8988T (cell line): ENCODE measurements around the gene ADGRF1.
"Not testable (repeated sequence)": the region's sequence is repeated elsewhere in the genome, so short reads cannot be mapped to it uniquely, and the experiment has no call there.

Source experiments
- DNase-seq: peaks from one replicate; pipeline ENCODE4 v3.0.0; 2011

The ADGRF1 gene

GRCh38 chr6:47019941-47020340 lies 22.2 kb downstream of the ADGRF1 start:
- DNase-seq = no peak

DNA sequence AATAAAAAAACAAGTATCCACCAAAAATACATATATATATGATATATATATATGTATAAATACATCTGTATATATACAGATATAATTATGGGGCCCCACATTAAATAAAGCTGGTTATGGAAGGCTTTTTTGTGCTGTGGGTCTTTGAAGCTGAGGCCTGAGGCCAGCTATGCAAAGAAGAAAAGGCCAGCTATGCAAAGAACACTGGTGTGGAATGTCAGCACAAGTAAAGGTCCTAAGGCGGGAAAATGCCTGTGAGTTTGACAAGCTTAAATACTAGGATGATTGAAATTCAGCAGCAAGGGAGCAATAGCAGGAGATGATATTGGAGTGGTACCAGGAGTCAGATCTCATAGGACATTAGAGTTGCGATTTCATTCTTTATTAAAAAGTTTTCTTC lies 25.2 kb downstream of the ADGRF1 start:
- DNase-seq = no peak

- no peak for DNase-seq
These were observed 25.9 kb downstream of the ADGRF1 start for GRCh38 chr6:47016261-47016660.

DNA sequence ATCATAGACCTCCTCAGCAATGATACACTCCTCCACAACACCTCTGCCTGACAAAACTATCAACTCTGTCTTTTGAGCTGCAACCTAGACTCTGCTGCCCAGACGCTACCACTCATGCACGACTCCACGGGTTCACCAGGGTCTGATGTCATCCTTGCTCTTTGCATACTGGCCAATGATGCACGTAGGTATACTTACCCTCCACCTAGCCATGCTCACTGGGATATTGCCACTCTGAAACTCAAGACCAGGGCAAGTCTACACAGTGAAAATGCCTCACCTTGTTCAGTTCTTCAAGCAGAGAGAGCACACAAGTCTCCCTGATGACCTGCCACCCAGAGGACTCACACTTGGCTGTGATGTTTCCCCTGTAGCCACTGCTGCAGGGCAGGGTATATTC lies 27.7 kb downstream of the ADGRF1 start:
- DNase-seq = no peak

DNA sequence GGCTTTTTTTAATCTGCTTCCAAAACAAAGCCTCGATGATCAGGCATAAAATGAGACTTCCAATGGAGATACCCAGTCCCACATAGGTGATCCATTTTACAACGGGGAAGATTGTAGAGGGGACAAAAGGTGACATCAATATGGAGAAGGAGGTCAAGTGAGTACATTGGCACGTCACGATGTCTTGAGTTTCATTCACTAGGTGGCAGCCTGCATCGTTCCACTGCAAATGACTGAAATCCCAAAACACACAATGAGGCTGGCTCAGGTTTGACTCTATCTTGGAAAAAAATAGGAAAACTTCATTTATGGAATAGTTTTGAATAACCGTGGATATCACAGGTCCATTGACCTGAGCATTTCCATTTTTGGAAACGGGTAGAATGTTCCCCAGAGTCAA lies 32.5 kb downstream of the ADGRF1 start:
- no peak for DNase-seq

DNA sequence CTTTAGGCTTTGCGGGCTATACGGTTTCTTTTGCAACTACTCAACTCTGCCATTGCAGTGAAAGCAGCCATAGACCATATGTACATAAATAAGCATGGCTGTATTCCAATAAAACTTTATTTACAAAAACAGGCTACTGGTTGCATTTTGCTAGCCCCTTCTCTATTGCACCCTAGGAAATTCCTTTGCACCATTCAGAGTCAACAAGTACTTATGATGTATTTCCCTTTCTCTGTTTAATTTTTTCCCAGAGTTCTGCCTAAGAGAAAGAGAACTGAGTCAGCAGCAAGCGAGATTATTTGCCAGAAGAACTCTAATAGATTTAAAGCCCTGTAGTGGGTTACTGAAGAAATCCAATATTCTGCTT lies 33.8 kb downstream of the ADGRF1 start:
- DNase-seq = no peak

GRCh38 chr6:47007657-47008396 lies 34.3 kb downstream of the ADGRF1 start:
- DNase-seq = no peak

- no peak for DNase-seq
These were observed 36.6 kb downstream of the ADGRF1 start for GRCh38 chr6:47005486-47005885.

DNA sequence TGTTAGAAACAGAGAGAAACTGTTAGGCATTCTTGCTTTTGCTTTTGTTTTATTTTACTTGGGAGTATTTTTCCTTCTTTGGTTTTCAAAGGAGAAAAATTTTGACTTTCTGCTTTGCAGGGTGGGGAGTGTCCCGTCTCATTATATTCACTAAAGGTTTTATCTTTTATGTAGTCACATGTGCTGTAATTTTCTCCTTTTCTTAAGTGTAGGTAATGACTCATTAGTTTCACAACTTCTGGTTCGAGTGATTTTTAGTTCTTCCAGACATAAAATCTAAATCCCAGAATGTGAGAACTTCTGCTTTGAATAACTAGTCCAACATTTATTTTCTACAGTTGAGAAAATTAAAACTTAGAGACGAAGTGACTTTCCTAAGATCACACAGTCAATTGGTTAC lies 37.7 kb downstream of the ADGRF1 start:
- DNase-seq = no peak

- DNase-seq = no peak
These were observed 41.3 kb downstream of the ADGRF1 start for GRCh38 chr6:47000842-47001241.

- no peak for DNase-seq
These were observed 43.6 kb downstream of the ADGRF1 start for GRCh38 chr6:46998436-46999017.

DNA sequence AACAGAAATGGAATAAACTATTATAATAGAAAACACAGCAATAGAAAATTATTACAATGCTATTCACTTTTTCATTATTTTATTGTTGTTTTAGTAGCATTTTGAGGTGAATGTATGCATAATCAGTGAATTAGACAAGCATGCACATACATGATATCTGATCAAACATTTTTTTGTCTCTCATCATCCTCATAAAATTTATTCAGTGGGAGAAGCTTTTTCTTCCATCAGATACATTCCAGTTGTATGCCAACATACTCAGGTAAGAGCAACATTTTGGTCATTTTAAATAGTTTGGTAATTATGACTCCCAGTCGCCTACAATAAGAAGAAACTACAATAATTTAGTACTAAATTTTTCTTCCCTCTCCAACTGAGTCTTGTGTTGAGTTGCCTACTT lies 44.5 kb downstream of the ADGRF1 start:
- no peak for DNase-seq

DNA sequence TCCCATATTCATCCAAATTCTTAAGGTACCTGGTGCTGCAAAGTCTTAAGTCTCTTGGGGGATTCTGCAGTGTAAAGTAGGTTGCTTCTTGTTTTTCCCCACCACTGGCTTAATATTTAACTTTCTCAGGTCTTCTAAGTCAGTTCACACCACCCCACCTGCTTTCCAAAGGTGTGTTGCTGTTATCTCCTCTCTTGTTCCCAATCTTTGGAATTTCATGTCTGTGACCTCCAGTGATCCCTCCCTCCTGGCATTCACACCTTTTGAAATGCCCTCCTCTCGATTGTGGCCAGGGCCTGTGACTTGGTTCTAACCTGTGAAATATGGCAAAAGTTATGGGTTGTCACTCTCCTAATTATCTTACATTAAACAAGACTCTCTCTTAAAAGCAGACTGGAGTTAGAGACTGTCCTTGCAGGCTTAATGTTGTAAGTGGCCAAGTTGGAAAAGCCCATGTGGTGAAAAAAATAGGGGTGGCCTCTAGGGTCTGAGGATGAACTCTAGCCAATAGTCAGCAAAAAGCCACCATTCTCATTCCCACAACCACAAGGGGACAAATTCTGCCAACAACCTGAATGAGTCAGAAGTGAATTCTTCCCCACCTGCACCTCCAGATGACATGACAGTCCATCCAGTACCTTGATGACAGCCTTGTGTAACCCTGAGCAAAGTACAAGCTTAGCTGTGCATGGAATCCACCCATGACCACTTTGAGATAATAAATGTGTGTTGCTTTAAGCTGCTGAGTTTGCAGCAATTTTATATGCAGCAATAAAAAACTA lies 45.1 kb downstream of the ADGRF1 start:
- no peak for DNase-seq

- DNase-seq = no peak
These were observed 47.2 kb downstream of the ADGRF1 start for GRCh38 chr6:46994933-46995332.

DNA sequence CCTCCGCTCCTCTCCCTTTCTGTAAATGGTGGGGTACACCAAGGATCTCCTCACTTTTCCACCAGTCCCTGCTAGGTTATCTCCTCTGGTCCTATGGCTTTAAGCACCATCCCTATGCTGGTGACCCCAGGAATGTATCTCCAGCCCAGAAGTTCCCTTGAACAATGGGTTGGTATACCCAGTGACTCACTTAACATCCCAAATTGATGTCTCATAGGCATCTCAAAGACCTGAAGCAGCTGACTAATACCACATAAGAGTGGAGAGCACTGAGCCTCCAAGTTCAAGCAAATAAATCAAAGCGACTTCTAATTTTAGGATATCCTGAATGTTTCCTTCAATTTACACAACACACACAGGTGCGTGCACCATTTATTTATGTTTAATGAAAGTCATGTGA lies 48.3 kb downstream of the ADGRF1 start:
- DNase-seq = no peak

GRCh38 chr6:46992391-46992790 lies 49.7 kb downstream of the ADGRF1 start:
- DNase-seq = not testable (repeated sequence)

DNA sequence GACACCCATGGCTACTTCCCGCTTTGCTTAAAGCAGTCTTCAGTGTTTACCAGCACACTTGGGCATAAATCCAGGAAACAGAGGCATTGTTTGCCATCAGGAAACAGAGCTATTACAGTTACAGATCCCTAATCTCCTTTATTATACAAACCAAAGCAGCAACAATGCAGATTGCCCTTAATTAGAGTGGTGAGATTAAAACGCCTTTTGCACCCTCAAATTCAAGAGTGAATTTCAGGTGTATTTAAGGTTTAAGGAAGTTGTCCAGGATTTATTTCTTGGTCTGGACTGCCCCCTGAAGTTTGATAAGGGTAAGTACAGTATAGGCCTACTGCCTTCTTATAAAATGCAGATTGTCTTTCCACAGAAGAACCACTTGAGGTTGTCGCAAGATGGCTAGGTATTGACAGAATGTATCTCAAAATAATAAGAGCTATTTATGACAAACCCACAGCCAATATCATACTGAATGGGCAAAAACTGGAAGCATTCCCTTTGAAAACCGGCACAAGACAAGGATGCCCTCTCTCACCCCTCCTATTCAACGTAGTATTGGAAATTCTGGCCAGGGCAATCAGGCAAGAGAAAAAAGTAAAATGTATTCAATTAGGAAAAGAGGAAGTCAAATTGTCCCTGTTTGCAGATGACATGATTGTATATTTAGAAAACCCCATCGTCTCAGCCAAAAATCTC lies 51.2 kb downstream of the ADGRF1 start:
- not testable (repeated sequence) for DNase-seq

GRCh38 chr6:46990031-46990644 lies 52.0 kb downstream of the ADGRF1 start:
- DNase-seq = no peak

- DNase-seq = no peak
These were observed 52.7 kb downstream of the ADGRF1 start for GRCh38 chr6:46989398-46989797.

- DNase-seq = no peak
These were observed 56.2 kb downstream of the ADGRF1 start for GRCh38 chr6:46985943-46986342.

DNA sequence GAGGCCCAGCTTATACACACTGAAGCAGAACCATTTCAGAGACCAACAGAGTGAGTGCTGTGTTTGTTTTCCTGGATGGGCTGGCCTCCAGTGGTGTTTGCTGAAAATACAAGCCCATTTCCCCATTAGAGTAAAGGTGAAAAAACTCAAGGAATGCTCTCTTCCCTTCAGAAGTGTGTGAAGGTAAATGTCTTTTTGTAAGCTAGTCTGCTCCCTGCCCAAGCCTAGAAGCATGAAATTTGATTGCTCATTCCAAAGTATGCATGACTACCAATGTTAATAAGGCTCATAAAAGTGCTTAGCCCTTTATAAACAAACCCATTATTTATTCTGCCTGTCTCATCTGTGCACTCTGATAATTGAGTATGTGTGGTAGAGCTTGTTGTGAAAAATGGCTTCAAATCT lies 59.1 kb downstream of the ADGRF1 start:
- no peak for DNase-seq

DNA sequence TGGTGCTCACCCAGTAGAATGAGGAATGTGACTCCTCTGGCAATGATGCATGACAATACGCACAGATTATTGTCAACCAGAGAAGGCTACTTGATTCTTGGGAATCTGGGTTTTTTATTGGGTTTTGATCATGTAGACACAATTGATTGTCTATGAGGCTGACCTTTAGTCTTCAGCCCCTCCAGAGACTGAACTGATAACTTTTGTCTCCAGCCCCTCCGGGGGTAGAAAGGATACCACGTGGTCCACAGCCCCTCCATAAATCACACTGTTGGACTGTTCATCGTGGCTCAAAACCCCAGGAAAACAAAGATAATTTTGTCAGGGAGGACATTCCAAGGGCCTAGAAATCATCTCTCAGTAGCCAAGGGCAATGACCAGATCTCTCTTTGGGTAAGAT lies 62.9 kb downstream of the ADGRF1 start:
- no peak for DNase-seq

DNA sequence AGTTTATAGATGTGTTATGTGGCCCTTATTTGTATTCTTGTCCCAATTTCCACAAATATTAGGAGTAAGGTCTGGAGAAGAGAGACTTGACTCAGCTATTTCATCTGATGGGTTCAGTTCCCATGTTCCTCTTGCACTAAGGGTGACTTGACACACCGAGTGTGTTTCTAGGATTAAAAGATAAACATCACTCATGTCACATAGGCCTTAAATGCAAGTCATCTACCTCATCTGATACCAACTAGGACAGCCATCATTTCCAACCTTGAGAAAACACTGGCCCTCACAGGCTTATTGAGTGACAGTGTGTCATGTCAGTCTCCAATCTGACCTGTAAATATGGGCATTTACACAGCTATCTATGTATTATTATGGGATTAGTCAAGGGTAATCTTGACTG lies 67.3 kb downstream of the ADGRF1 start:
- DNase-seq = no peak
